HG02763 (cell line): ENCODE results near the gene PAH.
"Not testable (repeated sequence)": the region's sequence is repeated elsewhere in the genome, so short reads cannot be mapped to it uniquely, and the experiment has no call there.

ENCODE experiments used
- ATAC-seq: cut with Tn5 transposase; IDR thresholded peaks from one replicate; pipeline ENCODE4 v1.9.1; 2021; ENCODE audit warnings: mild to moderate bottlenecking, moderate library complexity; ENCODE audit not compliant: unreplicated experiment

PAH gene

GRCh38 chr12:102833687-102834441, 83.2 kb downstream of the PAH start:
- no peak for ATAC-seq

GRCh38 chr12:102832826-102833225, 84.2 kb downstream of the PAH start:
- ATAC-seq = not testable (repeated sequence)

DNA sequence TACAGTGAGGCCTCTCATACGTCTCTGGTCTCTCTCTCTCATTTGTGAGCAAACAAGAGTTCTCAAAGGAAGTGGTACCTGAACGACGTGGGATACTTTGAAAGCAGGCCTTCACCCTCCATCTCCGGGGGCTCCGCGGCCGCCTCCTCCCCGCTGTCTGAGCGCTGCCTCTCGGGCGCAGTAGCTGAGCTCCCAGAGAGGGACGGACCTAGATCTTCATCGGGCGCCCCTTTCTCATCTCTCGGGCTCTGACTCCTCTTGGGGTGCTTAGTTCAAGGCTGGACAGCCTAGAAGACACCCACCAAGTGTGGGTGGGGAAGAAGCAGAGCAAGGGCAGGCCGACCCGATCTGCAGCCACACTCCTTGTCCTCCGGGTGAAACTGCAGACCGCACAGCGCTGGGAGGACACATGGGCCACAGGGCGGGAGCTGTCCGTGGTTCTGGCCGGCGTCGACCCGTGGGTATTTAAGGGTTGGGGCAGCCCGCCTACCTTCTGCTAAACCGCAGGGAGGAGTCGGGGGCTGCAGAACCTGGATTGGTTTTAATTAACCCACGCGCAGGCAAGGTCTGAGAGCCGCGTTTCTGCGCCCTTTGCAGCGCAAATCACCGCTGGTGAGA, 92.7 kb downstream of the PAH start:
- no peak for ATAC-seq

- no peak for ATAC-seq
Measured at GRCh38 chr12:102821149-102821548, 95.9 kb downstream of the PAH start.

GRCh38 chr12:102816816-102817434, 100.1 kb downstream of the PAH start:
- ATAC-seq = no peak

DNA sequence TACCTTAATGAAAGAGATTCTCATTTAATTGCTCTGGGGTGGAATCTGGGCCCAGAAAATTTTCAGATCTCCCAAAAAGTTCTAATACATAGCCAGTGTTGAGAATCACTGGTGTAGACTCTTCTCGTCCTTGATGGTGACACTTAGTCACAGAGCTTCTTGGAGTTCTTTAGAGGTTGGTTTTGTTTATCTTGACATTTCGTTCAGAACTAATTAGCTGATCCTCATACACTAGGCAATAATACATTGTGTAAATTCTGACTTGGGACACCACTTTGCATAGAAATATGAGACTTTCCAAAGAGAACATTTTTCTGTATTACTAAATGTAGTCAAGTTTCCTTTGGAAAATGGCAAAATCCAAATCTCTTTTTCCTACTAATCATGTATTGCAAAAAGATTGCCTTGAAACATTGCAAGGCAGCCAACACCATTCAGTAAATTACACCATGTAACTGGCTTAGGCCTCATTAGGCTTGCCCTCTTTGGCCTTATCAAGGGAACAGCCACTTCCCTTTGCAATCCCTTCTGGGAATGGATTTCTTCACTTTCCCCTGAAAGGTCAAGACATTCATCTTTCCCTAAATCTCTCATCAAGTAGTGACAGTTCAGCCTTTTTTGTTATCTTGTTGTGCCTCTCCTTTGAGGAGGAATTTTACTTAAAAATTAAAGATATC, 102.2 kb downstream of the PAH start:
- no peak for ATAC-seq

DNA sequence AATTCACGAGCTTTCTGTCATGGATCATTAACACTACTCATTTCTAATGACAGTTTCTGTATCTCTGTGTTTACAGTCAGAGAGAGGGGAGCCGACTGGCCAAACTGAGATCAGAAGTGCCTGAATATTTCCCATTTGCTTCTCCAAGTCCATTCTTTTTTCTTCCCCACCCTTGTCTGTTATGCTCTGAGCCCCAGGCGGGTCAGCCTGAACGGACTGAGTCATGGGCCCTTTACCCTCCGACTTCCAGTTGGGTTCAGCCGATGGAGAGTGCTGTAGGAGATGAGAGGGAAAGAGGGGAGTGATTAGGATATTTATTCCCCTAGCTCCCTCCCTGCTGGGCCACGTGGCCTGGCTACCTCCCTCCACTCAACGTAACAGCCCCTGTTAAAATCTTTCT, 104.7 kb downstream of the PAH start:
- no peak for ATAC-seq

GRCh38 chr12:102811110-102811737, 105.8 kb downstream of the PAH start:
- ATAC-seq = no peak

- no peak for ATAC-seq
Measured at GRCh38 chr12:102808412-102808811, 108.6 kb downstream of the PAH start.

- no peak for ATAC-seq
Measured at GRCh38 chr12:102806592-102806991, 110.5 kb downstream of the PAH start.

DNA sequence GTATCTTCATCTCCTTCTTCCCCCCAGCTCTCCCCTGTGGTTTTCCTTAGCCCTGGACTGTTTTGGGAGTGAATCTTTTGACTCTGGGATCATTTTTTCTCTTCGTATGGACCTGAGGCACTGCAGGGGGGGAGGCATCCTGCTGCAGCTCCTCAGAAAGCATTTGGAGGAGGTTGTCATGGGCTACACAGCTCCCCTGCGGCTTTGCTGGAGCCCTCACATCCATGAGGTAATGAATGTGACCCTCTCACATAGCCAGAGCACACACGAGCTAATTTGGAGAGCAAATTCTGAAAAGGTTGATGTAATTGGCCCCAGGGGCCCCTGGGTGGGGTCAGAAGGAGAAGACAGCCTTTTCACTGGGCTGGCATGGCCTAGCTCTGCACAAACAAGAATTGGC, 110.9 kb downstream of the PAH start:
- no peak for ATAC-seq

- ATAC-seq = no peak
Measured at GRCh38 chr12:102800565-102800964, 116.5 kb downstream of the PAH start.

GRCh38 chr12:102799229-102799628, 117.8 kb downstream of the PAH start:
- no peak for ATAC-seq

DNA sequence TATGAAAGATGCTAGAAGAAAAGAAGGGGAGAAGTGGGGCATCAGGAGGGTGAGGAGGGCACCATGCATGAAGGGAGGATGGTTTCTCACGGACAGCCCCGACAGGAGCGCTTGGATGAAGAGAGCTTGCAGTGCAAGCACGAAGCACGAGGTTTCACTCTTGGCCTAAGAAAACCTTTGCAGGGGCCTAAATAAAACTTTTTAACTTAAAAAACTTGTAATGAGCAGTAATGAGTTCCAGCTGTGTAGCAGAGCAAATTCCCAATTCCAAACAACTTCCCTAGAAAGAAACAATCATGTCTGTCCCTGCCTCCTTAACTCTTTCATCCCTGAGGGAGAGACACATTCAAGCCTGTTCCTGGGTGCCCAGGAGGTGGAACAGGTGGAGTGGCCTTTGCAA, 119.5 kb downstream of the PAH start:
- no peak for ATAC-seq

GRCh38 chr12:102793921-102794320, 123.1 kb downstream of the PAH start:
- ATAC-seq = no peak
